ENCODE data around the gene MACROD2.

MACROD2 gene

DNA sequence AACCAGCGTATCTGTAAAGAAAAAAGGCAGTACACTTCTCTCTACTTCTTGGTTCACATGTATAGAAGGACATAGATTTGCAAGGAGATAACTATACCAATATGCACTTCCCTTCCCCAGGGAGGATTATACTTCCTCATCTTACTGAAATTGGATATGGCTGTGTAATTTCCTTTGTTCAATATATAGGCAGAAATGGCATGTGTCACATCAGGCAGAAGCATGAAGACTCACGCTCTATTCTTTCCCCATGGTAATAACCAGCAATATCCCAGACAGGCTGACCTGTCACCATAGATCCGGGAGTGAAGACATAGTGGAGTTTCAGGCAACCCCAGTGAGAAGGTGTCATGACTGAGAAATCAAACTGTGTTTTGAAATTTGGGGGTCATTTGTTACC, 2059.7 kb downstream of the MACROD2 start (continued):
- TF ChIP-seq, protein P1, sequence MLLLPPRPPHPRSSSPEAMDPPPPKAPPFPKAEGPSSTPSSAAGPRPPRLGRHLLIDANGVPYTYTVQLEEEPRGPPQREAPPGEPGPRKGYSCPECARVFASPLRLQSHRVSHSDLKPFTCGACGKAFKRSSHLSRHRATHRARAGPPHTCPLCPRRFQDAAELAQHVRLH (tag by site-specific recombination; IDR thresholded peaks at IDR 0.05) = no peak
- no peak for TF ChIP-seq ZNF140 (tag by site-specific recombination; IDR thresholded peaks at IDR 0.05)
- no peak for TF ChIP-seq ZNF610 (tag by site-specific recombination; IDR thresholded peaks at IDR 0.05; ENCODE audit: borderline replicate concordance)
- no peak for TF ChIP-seq SCRT1 (tag by site-specific recombination; IDR thresholded peaks at IDR 0.05; ENCODE audit: borderline replicate concordance)
- TF ChIP-seq, protein P2, sequence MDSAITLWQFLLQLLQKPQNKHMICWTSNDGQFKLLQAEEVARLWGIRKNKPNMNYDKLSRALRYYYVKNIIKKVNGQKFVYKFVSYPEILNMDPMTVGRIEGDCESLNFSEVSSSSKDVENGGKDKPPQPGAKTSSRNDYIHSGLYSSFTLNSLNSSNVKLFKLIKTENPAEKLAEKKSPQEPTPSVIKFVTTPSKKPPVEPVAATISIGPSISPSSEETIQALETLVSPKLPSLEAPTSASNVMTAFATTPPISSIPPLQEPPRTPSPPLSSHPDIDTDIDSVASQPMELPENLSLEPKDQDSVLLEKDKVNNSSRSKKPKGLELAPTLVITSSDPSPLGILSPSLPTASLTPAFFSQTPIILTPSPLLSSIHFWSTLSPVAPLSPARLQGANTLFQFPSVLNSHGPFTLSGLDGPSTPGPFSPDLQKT (IDR thresholded peaks at IDR 0.05; ENCODE audit: borderline replicate concordance, low read depth, low read length) = no peak
- no peak for TF ChIP-seq ZNF426 (tag by site-specific recombination; IDR thresholded peaks at IDR 0.05)
- TF ChIP-seq ZNF37A (tag by site-specific recombination; IDR thresholded peaks at IDR 0.05) = no peak
- TF ChIP-seq, protein P3, sequence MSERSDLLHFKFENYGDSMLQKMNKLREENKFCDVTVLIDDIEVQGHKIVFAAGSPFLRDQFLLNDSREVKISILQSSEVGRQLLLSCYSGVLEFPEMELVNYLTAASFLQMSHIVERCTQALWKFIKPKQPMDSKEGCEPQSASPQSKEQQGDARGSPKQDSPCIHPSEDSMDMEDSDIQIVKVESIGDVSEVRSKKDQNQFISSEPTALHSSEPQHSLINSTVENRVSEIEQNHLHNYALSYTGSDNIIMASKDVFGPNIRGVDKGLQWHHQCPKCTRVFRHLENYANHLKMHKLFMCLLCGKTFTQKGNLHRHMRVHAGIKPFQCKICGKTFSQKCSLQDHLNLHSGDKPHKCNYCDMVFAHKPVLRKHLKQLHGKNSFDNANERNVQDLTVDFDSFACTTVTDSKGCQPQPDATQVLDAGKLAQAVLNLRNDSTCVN (tag by site-specific recombination; optimal IDR thresholded peaks at IDR 0.05) = no peak
- no peak for TF ChIP-seq ZFP41 (tag by site-specific recombination; IDR thresholded peaks at IDR 0.05; ENCODE audit: borderline replicate concordance)
- no peak for TF ChIP-seq RBAK (tag by site-specific recombination; IDR thresholded peaks at IDR 0.05)
- TF ChIP-seq ZNF23 (tag by site-specific recombination; IDR thresholded peaks at IDR 0.05; ENCODE audit: borderline replicate concordance) = no peak

DNA sequence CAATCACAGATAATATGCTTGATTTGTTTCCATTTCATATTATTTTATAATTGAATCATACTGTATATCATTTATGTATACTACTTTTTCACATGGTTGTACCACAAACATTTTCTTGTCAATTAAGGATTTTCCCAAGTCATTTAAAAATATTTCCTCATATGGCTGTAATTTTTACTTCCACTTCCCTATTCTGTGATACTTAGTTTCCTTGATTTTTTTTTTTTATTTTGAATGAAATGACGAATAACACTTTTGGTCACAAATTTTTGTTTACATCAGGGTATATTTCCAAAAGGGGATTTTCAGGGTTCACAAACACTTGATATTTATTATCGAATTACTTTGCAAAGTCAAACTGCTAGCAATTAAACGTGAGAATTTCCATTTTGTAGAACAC, 2062.3 kb downstream of the MACROD2 start:
- CTCF ChIA-PET = no interaction called here
- Histone ChIP-seq H3K4me3 (ENCODE audit: low read depth, low read length) (no peak overlapping the region), H3K36me3 (ENCODE audit: control insufficient read depth in 2 of 2, insufficient read depth in 1 of 2, low read length in 2 of 2) (no peaks in the 10 kb centered on the region), H3K9me3 (ENCODE audit: control insufficient read depth, insufficient read depth, low read depth, low read length) (no peaks in the 10 kb centered on the region), H3K27ac (ENCODE audit: extremely low read depth, low read depth, low read length) (no peak overlapping the region), H3K4me1 (ENCODE audit: control insufficient read depth, insufficient read depth, low read length) (no peaks in the 10 kb centered on the region)
- TF ChIP-seq RBAK (tag by site-specific recombination; IDR thresholded peaks at IDR 0.05) = no peak
- TF ChIP-seq KLF7 (tag by site-specific recombination; IDR thresholded peaks at IDR 0.05; ENCODE audit: borderline replicate concordance) = no peak
- TF ChIP-seq, protein P4, sequence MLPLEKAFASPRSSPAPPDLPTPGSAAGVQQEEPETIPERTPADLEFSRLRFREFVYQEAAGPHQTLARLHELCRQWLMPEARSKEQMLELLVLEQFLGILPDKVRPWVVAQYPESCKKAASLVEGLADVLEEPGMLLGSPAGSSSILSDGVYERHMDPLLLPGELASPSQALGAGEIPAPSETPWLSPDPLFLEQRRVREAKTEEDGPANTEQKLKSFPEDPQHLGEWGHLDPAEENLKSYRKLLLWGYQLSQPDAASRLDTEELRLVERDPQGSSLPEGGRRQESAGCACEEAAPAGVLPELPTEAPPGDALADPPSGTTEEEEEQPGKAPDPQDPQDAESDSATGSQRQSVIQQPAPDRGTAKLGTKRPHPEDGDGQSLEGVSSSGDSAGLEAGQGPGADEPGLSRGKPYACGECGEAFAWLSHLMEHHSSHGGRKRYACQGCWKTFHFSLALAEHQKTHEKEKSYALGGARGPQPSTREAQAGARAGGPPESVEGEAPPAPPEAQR (tag by site-specific recombination; IDR thresholded peaks at IDR 0.05) = no peak
- no peak for TF ChIP-seq ZBTB17 (tag by site-specific recombination; IDR thresholded peaks at IDR 0.05)
- TF ChIP-seq ZNF707 (tag by site-specific recombination; IDR thresholded peaks at IDR 0.05) = no peak
- no peak for TF ChIP-seq ZSCAN30 (tag by site-specific recombination; IDR thresholded peaks at IDR 0.05)
- no peak for TF ChIP-seq ZNF677 (tag by site-specific recombination; IDR thresholded peaks at IDR 0.05)
- no peak for TF ChIP-seq ZNF302 (tag by site-specific recombination; IDR thresholded peaks at IDR 0.05; ENCODE audit: low read depth)
- POLR2A ChIA-PET = no interaction called here

DNA sequence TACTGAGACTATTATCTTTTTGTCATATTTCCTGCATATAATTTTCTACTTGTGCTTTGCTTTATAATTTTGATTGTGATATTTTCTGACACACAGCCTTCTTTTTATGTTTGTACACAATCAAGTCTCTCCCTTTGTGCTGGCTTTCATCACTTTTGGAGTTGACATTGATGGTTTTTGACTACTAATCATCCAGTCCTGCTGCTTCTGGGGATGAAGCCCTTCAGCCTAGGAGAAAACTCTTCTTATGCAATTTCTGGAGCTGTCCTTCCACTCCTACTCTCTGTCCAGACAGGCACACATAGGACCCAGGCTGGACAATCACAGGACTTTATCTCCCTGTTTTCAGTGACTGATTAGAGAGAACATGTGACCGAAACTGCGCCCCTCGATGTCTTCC, 2063.0 kb downstream of the MACROD2 start:
- no peaks in the 10 kb centered on the region for H3K4me1 ChIP-seq (ENCODE audit: control insufficient read depth, insufficient read depth, low read length)
- no peak overlapping the region for H3K4me3 ChIP-seq (ENCODE audit: low read depth, low read length)
- no peaks in the 10 kb centered on the region for H3K9me3 ChIP-seq (ENCODE audit: control insufficient read depth, insufficient read depth, low read depth, low read length)
- no peak overlapping the region for H3K27ac ChIP-seq (ENCODE audit: extremely low read depth, low read depth, low read length)
- CTCF ChIA-PET = no interaction called here
- H3K36me3 ChIP-seq (ENCODE audit: control insufficient read depth in 2 of 2, insufficient read depth in 1 of 2, low read length in 2 of 2) = no peaks in the 10 kb centered on the region
- POLR2A ChIA-PET = no interaction called here
- TF ChIP-seq GLIS2 (tag by site-specific recombination; IDR thresholded peaks at IDR 0.05) = no peak
- no peak for TF ChIP-seq ZNF837 (tag by site-specific recombination; IDR thresholded peaks at IDR 0.05)
- no peak for TF ChIP-seq ZNF23 (tag by site-specific recombination; IDR thresholded peaks at IDR 0.05; ENCODE audit: borderline replicate concordance)
- no peak for TF ChIP-seq ZNF174 (tag by site-specific recombination; IDR thresholded peaks at IDR 0.05)
- TF ChIP-seq, protein P5, sequence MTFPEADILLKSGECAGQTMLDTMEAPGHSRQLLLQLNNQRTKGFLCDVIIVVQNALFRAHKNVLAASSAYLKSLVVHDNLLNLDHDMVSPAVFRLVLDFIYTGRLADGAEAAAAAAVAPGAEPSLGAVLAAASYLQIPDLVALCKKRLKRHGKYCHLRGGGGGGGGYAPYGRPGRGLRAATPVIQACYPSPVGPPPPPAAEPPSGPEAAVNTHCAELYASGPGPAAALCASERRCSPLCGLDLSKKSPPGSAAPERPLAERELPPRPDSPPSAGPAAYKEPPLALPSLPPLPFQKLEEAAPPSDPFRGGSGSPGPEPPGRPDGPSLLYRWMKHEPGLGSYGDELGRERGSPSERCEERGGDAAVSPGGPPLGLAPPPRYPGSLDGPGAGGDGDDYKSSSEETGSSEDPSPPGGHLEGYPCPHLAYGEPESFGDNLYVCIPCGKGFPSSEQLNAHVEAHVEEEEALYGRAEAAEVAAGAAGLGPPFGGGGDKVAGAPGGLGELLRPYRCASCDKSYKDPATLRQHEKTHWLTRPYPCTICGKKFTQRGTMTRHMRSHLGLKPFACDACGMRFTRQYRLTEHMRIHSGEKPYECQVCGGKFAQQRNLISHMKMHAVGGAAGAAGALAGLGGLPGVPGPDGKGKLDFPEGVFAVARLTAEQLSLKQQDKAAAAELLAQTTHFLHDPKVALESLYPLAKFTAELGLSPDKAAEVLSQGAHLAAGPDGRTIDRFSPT (tag by site-specific recombination; IDR thresholded peaks at IDR 0.05) = no peak
- no peak for TF ChIP-seq ZNF610 (tag by site-specific recombination; IDR thresholded peaks at IDR 0.05; ENCODE audit: borderline replicate concordance)
- no peak for TF ChIP-seq ZNF132 (tag by site-specific recombination; IDR thresholded peaks at IDR 0.05; ENCODE audit: borderline replicate concordance)
- no peak for TF ChIP-seq ZBTB1 (tag by site-specific recombination; IDR thresholded peaks at IDR 0.05)
- no peak for TF ChIP-seq SCRT1 (tag by site-specific recombination; IDR thresholded peaks at IDR 0.05; ENCODE audit: borderline replicate concordance)
- TF ChIP-seq ZNF473 (tag by site-specific recombination; IDR thresholded peaks at IDR 0.05) = no peak
- no peak for TF ChIP-seq ZNF48 (tag by site-specific recombination; IDR thresholded peaks at IDR 0.05)
- TF ChIP-seq ZSCAN30 (tag by site-specific recombination; IDR thresholded peaks at IDR 0.05) = no peak
- TF ChIP-seq ZNF433 (tag by site-specific recombination; IDR thresholded peaks at IDR 0.05; ENCODE audit: low read depth) = no peak
- no peak for TF ChIP-seq ZSCAN23 (tag by site-specific recombination; IDR thresholded peaks at IDR 0.05)
- TF ChIP-seq KLF7 (tag by site-specific recombination; IDR thresholded peaks at IDR 0.05; ENCODE audit: borderline replicate concordance) = no peak
- TF ChIP-seq ZBTB7A (tag by site-specific recombination; IDR thresholded peaks at IDR 0.05; ENCODE audit: low read depth) = no peak
